GM23248 (cell line): Measurements from ENCODE around the gene TPK1. TPM values are rescaled to one million over a fixed set of nuclear protein-coding genes. Genes with fewer than 3 reads are reported as not detected.

ENCODE experiments used
- DNase-seq: peaks from one replicate; pipeline ENCODE4 v3.0.0-alpha.2; 2015
- H2AFZ ChIP-seq: fragments of 200-600 bp; sonication (generic); 2 replicates; pipeline ENCODE4 v1.6.1; 2016; ENCODE audit warnings: antibody characterized with exemption
- H3F3A ChIP-seq: fragments of 200-600 bp; sonication (generic); 2 replicates; pipeline ENCODE4 v1.6.1; 2016; ENCODE audit warnings: mild to moderate bottlenecking, antibody characterized with exemption, mixed run types; ENCODE audit not compliant: insufficient read depth
- H3K27ac ChIP-seq: fragments of 200-600 bp; sonication (generic); 2 replicates; pipeline ENCODE4 v1.5.1; 2016; ENCODE audit warnings: mild to moderate bottlenecking
- H3K27me3 ChIP-seq: fragments of 200-600 bp; sonication (generic); replicated peaks from 2 replicates; pipeline ENCODE4 v1.6.1; 2016; ENCODE audit warnings: mild to moderate bottlenecking; ENCODE audit not compliant: insufficient read depth
- H3K36me3 ChIP-seq: fragments of 200-600 bp; sonication (generic); 2 replicates; pipeline ENCODE4 v1.6.1; 2016; ENCODE audit warnings: low read depth, mild to moderate bottlenecking
- H3K4me1 ChIP-seq: fragments of 200-600 bp; sonication (generic); 2 replicates; pipeline ENCODE4 v1.6.1; 2016; ENCODE audit warnings: mild to moderate bottlenecking; ENCODE audit not compliant: insufficient read depth
- H3K4me2 ChIP-seq: fragments of 200-600 bp; sonication (generic); one replicate; pipeline ENCODE4 v1.6.1; 2016; ENCODE audit warnings: mild to moderate bottlenecking; ENCODE audit not compliant: unreplicated experiment
- H3K4me3 ChIP-seq: fragments of 200-600 bp; sonication (generic); 2 replicates; pipeline ENCODE4 v1.5.1; 2016; ENCODE audit warnings: mild to moderate bottlenecking
- H3K79me2 ChIP-seq: fragments of 200-600 bp; sonication (generic); 2 replicates; pipeline ENCODE4 v1.6.1; 2016; ENCODE audit warnings: mild to moderate bottlenecking; ENCODE audit not compliant: insufficient read depth
- H3K9ac ChIP-seq: fragments of 200-600 bp; sonication (generic); 2 replicates; pipeline ENCODE4 v1.6.1; 2016; ENCODE audit warnings: mild to moderate bottlenecking
- H3K9me2 ChIP-seq: fragments of 200-600 bp; sonication (generic); 2 replicates; pipeline ENCODE4 v1.6.1; 2016; ENCODE audit warnings: mixed run types, mild to moderate bottlenecking, moderate library complexity; ENCODE audit not compliant: insufficient read depth
- H3K9me3 ChIP-seq: fragments of 200-600 bp; sonication (generic); one replicate; pipeline ENCODE4 v1.6.1; 2017; ENCODE audit warnings: low read depth
- H4K20me1 ChIP-seq: fragments of 200-600 bp; sonication (generic); 2 replicates; pipeline ENCODE4 v1.6.0; 2016; ENCODE audit not compliant: insufficient read depth
- EZH2 ChIP-seq: fragments of 200-600 bp; sonication (generic); IDR thresholded peaks from 2 replicates; pipeline ENCODE4 v1.6.1; 2018; ENCODE audit warnings: antibody characterized with exemption, mild to moderate bottlenecking; ENCODE audit not compliant: insufficient read depth, poor library complexity, severe bottlenecking
- EZH2phosphoT487 ChIP-seq: fragments of 200-600 bp; sonication (generic); IDR thresholded peaks from 2 replicates; pipeline ENCODE4 v1.6.1; 2018; ENCODE audit warnings: antibody characterized with exemption, moderate library complexity, mild to moderate bottlenecking, low read depth; ENCODE audit not compliant: insufficient read depth
- WGBS, 2 experiments: methylation state at CpG; one replicate each; pipeline ENCODE4 v1.1.6; 2015 to 2017; ENCODE audit warnings: low lambda C conversion rate in 2 of 2, low coverage in 1 of 2; ENCODE audit errors: missing lambda C conversion rate in 2 of 2; 5-methylcytosine and 5-hydroxymethylcytosine counted together
- in situ Hi-C: fragments of 300-500 bp; cut with MboI; formaldehyde crosslinking; loops from 2 replicates; pipeline ENCODE4 v1.15.0; 2020
- polyA plus RNA-seq: library from polyadenylated mRNA; unstranded; fragments of >200 nt; fragmentation: Nextera tagmentation; extraction: Ambion mirVana; gene quantifications from 2 replicates; pipeline ENCODE4 v1.2.1, GENCODE V29; 2016
- total RNA-seq: library from RNA; depleted of rRNA; stranded (reverse); fragments of >200 nt; shearing (Covaris generic); gene quantifications from 2 replicates; pipeline ENCODE4 v1.2.3, GENCODE V29; 2014

Gene TPK1
- total and polyA plus RNA-seq, 2 experiments from 2014 or later: 2.9 to 3.7 TPM

DNA sequence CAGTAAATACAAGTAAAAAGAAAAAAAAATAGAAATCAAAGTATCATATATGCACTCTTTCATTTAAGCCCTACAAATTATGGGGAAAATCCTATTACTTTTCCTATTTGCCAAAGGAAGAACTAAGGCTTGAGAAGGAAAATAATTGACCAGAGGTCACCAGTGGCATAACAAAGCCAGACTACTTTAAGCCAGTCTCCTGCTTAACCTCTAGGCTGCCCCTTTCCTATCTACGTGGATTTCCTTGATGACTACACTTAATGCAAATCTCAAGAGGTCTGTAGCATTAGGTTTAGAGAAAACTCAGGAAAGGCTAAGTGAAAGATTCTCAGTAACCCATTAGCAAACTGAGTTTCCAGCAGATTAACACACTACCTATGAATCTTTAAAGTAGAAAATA, 49.8 kb downstream of the TPK1 start:
- Histone ChIP-seq H2AFZ (no peak overlapping the region), H3K4me2 (no peak overlapping the region), H3K27ac (no peak overlapping the region), H3K4me1 (no peaks in the 10 kb centered on the region), H3K36me3 (no peaks in the 10 kb centered on the region), H3K79me2 (no peaks in the 10 kb centered on the region), H4K20me1 (no peaks in the 10 kb centered on the region), H3F3A (no peaks in the 10 kb centered on the region), H3K9me2 (no peaks in the 10 kb centered on the region), H3K9me3 (no peaks in the 10 kb centered on the region), H3K4me3 (no peak overlapping the region), H3K27me3 (no peaks in the 10 kb centered on the region), H3K9ac (no peak overlapping the region)
- no peak for DNase-seq
- in situ Hi-C loops: no loop called here
- no peak for TF ChIP-seq EZH2phosphoT487
- TF ChIP-seq EZH2: no peak
- 35 to 56% methylated on average over 1 of the region's 1 CpG for WGBS, 2 experiments

DNA sequence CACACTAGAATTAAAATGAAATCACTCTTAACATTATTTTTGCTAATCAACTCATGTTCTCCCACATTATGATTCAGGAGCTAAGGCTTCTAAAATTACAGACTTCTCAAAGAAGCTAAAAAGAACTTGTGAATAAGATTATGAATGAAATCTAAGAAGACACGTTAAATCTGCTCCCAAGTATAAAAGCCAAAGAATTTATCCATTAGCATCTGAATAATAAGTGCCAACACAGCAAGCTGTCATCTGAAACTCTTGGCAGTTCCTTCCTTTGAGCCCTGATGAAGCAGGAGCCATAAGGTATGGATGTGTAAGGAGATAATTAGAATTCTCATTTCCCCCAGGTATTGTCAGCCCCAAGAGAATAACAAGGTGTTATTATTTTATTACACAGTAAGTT, 50.3 kb downstream of the TPK1 start:
- Histone ChIP-seq H2AFZ (no peak overlapping the region), H3K36me3 (no peaks in the 10 kb centered on the region), H3K9me2 (no peaks in the 10 kb centered on the region), H3K9ac (no peak overlapping the region), H3K4me2 (no peak overlapping the region), H3F3A (no peaks in the 10 kb centered on the region), H3K4me1 (no peaks in the 10 kb centered on the region), H3K79me2 (no peaks in the 10 kb centered on the region), H3K4me3 (no peak overlapping the region), H3K27ac (no peak overlapping the region), H3K27me3 (no peaks in the 10 kb centered on the region), H4K20me1 (no peaks in the 10 kb centered on the region), H3K9me3 (no peaks in the 10 kb centered on the region)
- in situ Hi-C loops: no loop called here
- 21 to 26% methylated on average over 1 of the region's 1 CpG for WGBS, 2 experiments
- no peak for TF ChIP-seq EZH2
- TF ChIP-seq EZH2phosphoT487: no peak
- no peak for DNase-seq

DNA sequence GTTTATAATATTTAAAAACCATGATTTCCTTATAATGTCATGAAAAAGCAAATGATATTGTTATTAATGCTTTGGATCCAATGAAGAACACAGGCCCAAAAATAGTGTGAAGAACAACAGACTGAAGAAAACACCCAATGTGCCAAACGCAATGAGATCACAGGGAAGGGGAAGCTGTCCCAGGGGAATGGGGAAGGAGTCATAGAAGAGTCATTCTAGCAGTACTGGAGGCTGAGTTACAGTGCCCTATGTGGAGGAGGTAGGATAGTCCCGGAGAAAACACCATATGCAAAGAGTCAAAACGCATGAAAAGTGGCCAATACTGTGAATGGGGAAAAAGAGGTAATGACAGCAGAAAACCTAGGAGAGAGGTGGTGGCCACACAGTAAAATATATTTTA, 50.9 kb downstream of the TPK1 start:
- Histone ChIP-seq H3K4me3 (no peak overlapping the region), H3K27ac (no peak overlapping the region), H3K4me1 (no peaks in the 10 kb centered on the region), H3K79me2 (no peaks in the 10 kb centered on the region), H4K20me1 (no peaks in the 10 kb centered on the region), H3K9me3 (no peaks in the 10 kb centered on the region), H2AFZ (no peak overlapping the region), H3K9me2 (no peaks in the 10 kb centered on the region), H3K9ac (no peak overlapping the region), H3K4me2 (no peak overlapping the region), H3K36me3 (no peaks in the 10 kb centered on the region), H3K27me3 (no peaks in the 10 kb centered on the region), H3F3A (no peaks in the 10 kb centered on the region)
- peak; percentile 67 for DNase-seq
- WGBS, 2 experiments: 31 to 37% methylated on average over 3 of the region's 3 CpGs
- in situ Hi-C loops: no loop called here
- no peak for TF ChIP-seq EZH2phosphoT487
- no peak for TF ChIP-seq EZH2

DNA sequence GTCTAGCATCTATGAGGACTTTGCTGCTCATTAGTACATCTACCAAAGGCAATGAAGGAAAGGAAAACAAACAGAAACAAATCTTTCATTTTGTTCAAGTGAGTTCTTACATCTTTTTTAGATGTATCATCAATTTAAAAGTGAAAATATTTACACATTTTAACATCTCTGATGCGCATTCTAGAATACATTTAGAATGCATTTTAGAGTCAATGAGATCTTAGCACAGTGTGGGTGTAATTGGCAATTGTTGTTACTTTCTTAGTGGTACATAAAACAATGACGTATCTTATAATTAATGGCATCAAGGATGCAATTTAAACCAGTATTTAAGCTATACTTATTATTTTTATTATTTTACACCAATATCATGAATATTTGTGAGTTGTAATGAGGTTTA, 51.4 kb downstream of the TPK1 start:
- WGBS, 2 experiments: 80 to 88% methylated on average over 2 of the region's 2 CpGs
- in situ Hi-C loops: no loop called here
- no peak for DNase-seq

DNA sequence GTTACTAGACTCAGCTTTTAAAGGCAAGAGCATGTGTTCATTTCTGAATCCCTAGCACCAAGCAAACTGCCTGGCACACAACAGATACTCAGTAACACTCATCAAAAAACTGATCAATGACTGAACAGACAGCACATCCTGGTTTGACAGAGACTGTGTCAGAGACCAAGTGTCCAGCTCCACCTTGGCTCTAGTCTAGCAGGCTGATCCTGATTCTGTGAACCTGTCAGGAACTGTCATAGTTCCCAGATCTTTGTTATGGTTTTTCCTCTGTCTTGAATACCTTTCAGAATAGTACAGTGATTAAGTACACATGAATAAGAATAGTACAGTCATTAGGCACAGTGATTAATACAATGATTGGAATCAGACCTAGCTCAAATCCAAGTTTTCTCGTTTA, 53.0 kb downstream of the TPK1 start:
- Histone ChIP-seq H2AFZ (no peak overlapping the region), H3K4me3 (no peak overlapping the region), H4K20me1 (no peaks in the 10 kb centered on the region), H3K36me3 (no peaks in the 10 kb centered on the region), H3K27ac (no peak overlapping the region), H3K4me1 (no peaks in the 10 kb centered on the region), H3K9ac (no peak overlapping the region), H3K27me3 (no peaks in the 10 kb centered on the region), H3K9me2 (no peaks in the 10 kb centered on the region), H3K9me3 (no peaks in the 10 kb centered on the region), H3F3A (no peaks in the 10 kb centered on the region), H3K79me2 (no peaks in the 10 kb centered on the region), H3K4me2 (no peak overlapping the region)
- TF ChIP-seq EZH2phosphoT487 (no peak), EZH2 (no peak)
- no peak for DNase-seq
- in situ Hi-C loops: no loop called here
- WGBS, 2 experiments: 0% methylated on average over 1 of the region's 1 CpG

More for the DNA sequence above, 51.4 kb downstream of the TPK1 start:
- Histone ChIP-seq H3K4me1 (no peaks in the 10 kb centered on the region), H3K9me3 (no peaks in the 10 kb centered on the region), H3K4me3 (no peak overlapping the region), H3K79me2 (no peaks in the 10 kb centered on the region), H3K9ac (no peak overlapping the region), H3K9me2 (no peaks in the 10 kb centered on the region), H3K4me2 (no peak overlapping the region), H4K20me1 (no peaks in the 10 kb centered on the region), H3K27ac (no peak overlapping the region), H3K36me3 (no peaks in the 10 kb centered on the region), H3F3A (no peaks in the 10 kb centered on the region), H3K27me3 (no peaks in the 10 kb centered on the region), H2AFZ (no peak overlapping the region)
- TF ChIP-seq EZH2: no peak
- TF ChIP-seq EZH2phosphoT487: no peak
